Heart left ventricle (tissue), 16 donors: ENCODE results near the gene HENMT1. TPM values are rescaled to one million over a fixed set of nuclear protein-coding genes. Genes with fewer than 3 reads are reported as not detected.

Experiments used
- ATAC-seq, 4 donors: fragments of 200-7000 bp; cut with Tn5 transposase; one replicate each; pipeline ENCODE4 v1.9.1; 2020 to 2022; ENCODE audit warnings: moderate library complexity in 4 of 4, mild to moderate bottlenecking in 3 of 4, moderate number of reproducible peaks in 1 of 4
- DNase-seq, 5 donors: peaks; one replicate each; pipeline ENCODE4 v3.0.0-alpha.2; 2020
- H3K27ac ChIP-seq, 12 donors: fragments of 200-600 bp; sonication (generic) in 4 of 12; one replicate each; pipeline versions ENCODE4 v1.5.0 to v1.8.0; 2016 to 2022; ENCODE audit warnings: mild to moderate bottlenecking in 2 of 12
- H3K27me3 ChIP-seq, 9 donors: fragments of 200-600 bp; sonication (generic) in 2 of 9; one replicate each; pipeline versions ENCODE4 v1.5.1 to v1.8.0; 2016 to 2022; ENCODE audit warnings: mild to moderate bottlenecking in 3 of 9
- H3K36me3 ChIP-seq, 9 donors: fragments of 200-600 bp; sonication (generic) in 2 of 9; one replicate each; pipeline versions ENCODE4 v1.5.0 to v1.8.0; 2018 to 2022; ENCODE audit warnings: mild to moderate bottlenecking in 2 of 9
- H3K4me1 ChIP-seq, 12 donors: fragments of 200-600 bp; sonication (generic) in 4 of 12; one replicate each; pipeline versions ENCODE4 v1.5.0 to v1.8.0; 2016 to 2022; ENCODE audit warnings: mild to moderate bottlenecking in 3 of 12
- H3K4me3 ChIP-seq, 12 donors: fragments of 200-600 bp; sonication (generic) in 4 of 12; one replicate each; pipeline versions ENCODE4 v1.5.0 to v1.8.0; 2017 to 2022; ENCODE audit warnings: mild to moderate bottlenecking in 9 of 12, moderate library complexity in 4 of 12
- H3K9me3 ChIP-seq, 12 donors: fragments of 200-600 bp; sonication (generic) in 4 of 12; one replicate each; pipeline versions ENCODE4 v1.5.0 to v1.8.0; 2016 to 2022; ENCODE audit warnings: mild to moderate bottlenecking in 1 of 12
- CTCF ChIP-seq, 12 donors: fragments of 200-600 bp; sonication (generic) in 4 of 12; IDR thresholded peaks; one replicate each; pipeline versions ENCODE4 v1.5.0 to v1.8.0; 2018 to 2022; ENCODE audit warnings: antibody characterized with exemption in 12 of 12, mild to moderate bottlenecking in 5 of 12
- POLR2A ChIP-seq, 2 donors: fragments of 450-650 bp; IDR thresholded peaks; one replicate each; pipeline ENCODE4 v1.6.1; 2017; ENCODE audit warnings: antibody characterized with exemption in 2 of 2, mild to moderate bottlenecking in 2 of 2, moderate library complexity in 2 of 2
- WGBS, 4 donors: extraction: QIAGEN DNeasy Blood & Tissue Kit in 2 of 4; methylation state at CpG; one replicate each; pipeline versions ENCODE4 v1.1.5 to v1.1.7; 2013 to 2018; 5-methylcytosine and 5-hydroxymethylcytosine counted together
- intact Hi-C, 10 donors: fragments of 100-400 bp; cut with DNase I; formaldehyde crosslinking; loops; one replicate each; pipeline versions ENCODE4 v1.11.1 to v1.14.2; 2022
- polyA plus RNA-seq, 2 donors: library from polyadenylated mRNA; stranded (reverse); fragments of 200-250 nt; gene quantifications; one replicate each; pipeline ENCODE4 v1.2.3, GENCODE V29; 2013
- total RNA-seq, 9 donors: library from RNA; depleted of rRNA in 2 of 9; stranded (reverse); fragments of >200 nt in 2 of 9; fragmentation: NEBNext Ultra II Directional in 3 of 9; extraction: Animal tissue kit (Norgen Biotek cat#: 25700) in 3 of 9; gene quantifications; one replicate each; pipeline versions ENCODE4 v1.1.0 to v1.2.4, GENCODE V29; 2016 to 2023
- donor health status: ischemic (EF 13 %, LVEDD 7.1; RV severe dilation, severe dysfunction).
- donor health status: healthy with polysubstance abuse.
- donor health status: DM: no; HTN: yes; CAD: no.
- donor health status: DM: no; HTN: no; CAD: no.
- donor health status: ischemic (EF 25% LVEDD 6.9; RV normal size, moderate dysfunction).
- donor health status: ischemic (EF 25% LVEDD 5.7; RV mildly dilated, moderate dysfunction).
- donor health status: healthy.
- donor health status: DM: yes; HTN: yes; CAD: no.
- donor health status: ischemic (EF 35%, LVEDD 5.7; RV mildly dilated, moderate dysfunction).
- donor health status: nonischemic (EF 11% LVEDD 7.7; RV severe dilation, severe dysfunction).
- donor health status: DM: yes; HTN: yes; CAD: no.
- donor health status: PGD.
- donor health status: ischemic (EF 29% LVEDD 5.4; RV normal size, mild dysfunction).
- donor health status: nonischemic (EF 23%, LVEDD 6.1; RV moderate dilation, normal function).

HENMT1 gene
- total and polyA plus RNA-seq, 11 donors = 0.44 to 4.5 (median 0.93) TPM

- TF ChIP-seq POLR2A (IDR thresholded peaks at IDR 0.05) = no peak
- TF ChIP-seq CTCF (IDR thresholded peaks at IDR 0.05) = no peak
- Histone ChIP-seq H3K9me3 (peaks cover 0 to 4% (median 0%) of the 10 kb centered on the region in 12 donors), H3K27me3 (no peaks in the 10 kb centered on the region), H3K4me1 (no peaks in the 10 kb centered on the region), H3K27ac (no peak overlapping the region), H3K36me3 (peaks cover 0 to 58% (median 42%) of the 10 kb centered on the region in 9 donors), H3K4me3 (no peak overlapping the region)
- DNase-seq (no peak), ATAC-seq (no peak)
- 89 to 92% (median 89%) methylated on average over 3 of the region's 3 CpGs for WGBS, 4 donors
- intact Hi-C loops = no loop called here
These were observed 26.4 kb downstream of the HENMT1 start for GRCh38 chr1:108634521-108634920.

GRCh38 chr1:108628665-108629064 lies 32.2 kb downstream of the HENMT1 start:
- 94 to 99% (median 96%) methylated on average over 2 of the region's 2 CpGs for WGBS, 4 donors
- H3K27ac ChIP-seq = no peak overlapping the region
- intact Hi-C loops = loop anchor here in 1 of 10 donors (5.0 kb wide), 1 partner anchor 66 kb away; the partner anchor contains the start of gene EEIG2
- no peak for ATAC-seq
- no peaks in the 10 kb centered on the region for H3K9me3 ChIP-seq
- peaks cover 0 to 10% (median 0%) of the 10 kb centered on the region in 12 donors for H3K4me1 ChIP-seq
- peaks cover 0 to 49% (median 32%) of the 10 kb centered on the region in 9 donors for H3K36me3 ChIP-seq
- TF ChIP-seq CTCF (IDR thresholded peaks at IDR 0.05) (no peak), POLR2A (IDR thresholded peaks at IDR 0.05) (no peak)
- no peak overlapping the region for H3K4me3 ChIP-seq
- no peaks in the 10 kb centered on the region for H3K27me3 ChIP-seq
- DNase-seq = no peak

GRCh38 chr1:108627951-108628350 lies 32.9 kb downstream of the HENMT1 start:
- no peaks in the 10 kb centered on the region for H3K9me3 ChIP-seq
- DNase-seq (no peak), ATAC-seq (no peak)
- no peak for TF ChIP-seq CTCF (IDR thresholded peaks at IDR 0.05)
- no peak for TF ChIP-seq POLR2A (IDR thresholded peaks at IDR 0.05)
- no peaks in the 10 kb centered on the region for H3K27me3 ChIP-seq
- H3K27ac ChIP-seq = no peak overlapping the region
- H3K4me1 ChIP-seq = peaks cover 0 to 10% (median 0%) of the 10 kb centered on the region in 12 donors
- 72 to 80% (median 77%) methylated on average over 3 of the region's 3 CpGs for WGBS, 4 donors
- intact Hi-C loops = loop anchor here in 1 of 10 donors (5.0 kb wide), 1 partner anchor 66 kb away; the partner anchor contains the start of gene EEIG2
- H3K36me3 ChIP-seq = peaks cover 0 to 45% (median 32%) of the 10 kb centered on the region in 9 donors
- no peak overlapping the region for H3K4me3 ChIP-seq

- no peak overlapping the region for H3K27ac ChIP-seq
These were observed 33.6 kb downstream of the HENMT1 start for GRCh38 chr1:108627256-108627655.

More at GRCh38 chr1:108627256-108627655, 33.6 kb downstream of the HENMT1 start:
- H3K36me3 ChIP-seq = peaks cover 0 to 44% (median 32%) of the 10 kb centered on the region in 9 donors
- H3K4me3 ChIP-seq = no peak overlapping the region
- peaks cover 0 to 10% (median 0%) of the 10 kb centered on the region in 12 donors for H3K4me1 ChIP-seq
- TF ChIP-seq CTCF (IDR thresholded peaks at IDR 0.05) = no peak
- TF ChIP-seq POLR2A (IDR thresholded peaks at IDR 0.05) = no peak
- no peak for ATAC-seq
- intact Hi-C loops = loop anchor here in 1 of 10 donors (5.0 kb wide), 1 partner anchor 65 kb away; the partner anchor contains the start of gene EEIG2
- no peak for DNase-seq
- no peaks in the 10 kb centered on the region for H3K27me3 ChIP-seq
- WGBS, 4 donors = 77 to 91% (median 86%) methylated on average over 1 of the region's 1 CpG
- H3K9me3 ChIP-seq = no peaks in the 10 kb centered on the region
